Measurements from ENCODE around the gene ALG14.
"Not testable (repeated sequence)": the region's sequence is repeated elsewhere in the genome, so short reads cannot be mapped to it uniquely, and the experiment has no call there.

ALG14 gene

GRCh38 chr1:94942171-94943128 is 130.3 kb downstream of the ALG14 start:
- no peak for TF ChIP-seq CTCF (IDR thresholded peaks at IDR 0.05; ENCODE audit: low read depth, low read length)
- Histone ChIP-seq H3K27me3 (ENCODE audit: insufficient read depth, low read depth, severe bottlenecking) (no peaks in the 10 kb centered on the region), H3K9me3 (ENCODE audit: severe bottlenecking) (no peaks in the 10 kb centered on the region), H3K36me3 (no peaks in the 10 kb centered on the region), H3K4me3 (ENCODE audit: low read depth, low read length) (no peak overlapping the region), H3K27ac (no peak overlapping the region)
- DNase-seq: no peak

GRCh38 chr1:94941480-94941879 is 131.3 kb downstream of the ALG14 start:
- H3K9me3 ChIP-seq (ENCODE audit: severe bottlenecking); H3K4me3 ChIP-seq (ENCODE audit: low read depth, low read length); DNase-seq; H3K27me3 ChIP-seq (ENCODE audit: insufficient read depth, low read depth, severe bottlenecking); H3K27ac ChIP-seq; H3K36me3 ChIP-seq: not testable (repeated sequence)

GRCh38 chr1:94940738-94941137 is 132.0 kb downstream of the ALG14 start:
- Histone ChIP-seq H3K9me3 (ENCODE audit: severe bottlenecking) (no peaks in the 10 kb centered on the region), H3K27ac (no peak overlapping the region), H3K4me3 (ENCODE audit: low read depth, low read length) (no peak overlapping the region), H3K27me3 (ENCODE audit: insufficient read depth, low read depth, severe bottlenecking) (no peaks in the 10 kb centered on the region), H3K36me3 (no peaks in the 10 kb centered on the region)
- no peak for TF ChIP-seq CTCF (IDR thresholded peaks at IDR 0.05; ENCODE audit: low read depth, low read length)
- no peak for DNase-seq

GRCh38 chr1:94937820-94938219 is 134.9 kb downstream of the ALG14 start:
- Histone ChIP-seq H3K4me3 (ENCODE audit: low read depth, low read length) (no peak overlapping the region), H3K27me3 (ENCODE audit: insufficient read depth, low read depth, severe bottlenecking) (no peaks in the 10 kb centered on the region), H3K36me3 (no peaks in the 10 kb centered on the region), H3K27ac (no peak overlapping the region), H3K9me3 (ENCODE audit: severe bottlenecking) (no peaks in the 10 kb centered on the region)
- no peak for DNase-seq
- no peak for TF ChIP-seq CTCF (IDR thresholded peaks at IDR 0.05; ENCODE audit: low read depth, low read length)

GRCh38 chr1:94936861-94937620 is 135.7 kb downstream of the ALG14 start:
- no peaks in the 10 kb centered on the region for H3K9me3 ChIP-seq (ENCODE audit: severe bottlenecking)
- H3K36me3 ChIP-seq: no peaks in the 10 kb centered on the region
- H3K27me3 ChIP-seq (ENCODE audit: insufficient read depth, low read depth, severe bottlenecking): no peaks in the 10 kb centered on the region
- H3K4me3 ChIP-seq (ENCODE audit: low read depth, low read length): no peak overlapping the region
- no peak overlapping the region for H3K27ac ChIP-seq
- DNase-seq: no peak
- no peak for TF ChIP-seq CTCF (IDR thresholded peaks at IDR 0.05; ENCODE audit: low read depth, low read length)

- no peaks in the 10 kb centered on the region for H3K36me3 ChIP-seq
- no peak for DNase-seq
- TF ChIP-seq CTCF (IDR thresholded peaks at IDR 0.05; ENCODE audit: low read depth, low read length): no peak
- no peaks in the 10 kb centered on the region for H3K9me3 ChIP-seq (ENCODE audit: severe bottlenecking)
- H3K4me3 ChIP-seq (ENCODE audit: low read depth, low read length): no peak overlapping the region
- H3K27me3 ChIP-seq (ENCODE audit: insufficient read depth, low read depth, severe bottlenecking): no peaks in the 10 kb centered on the region
- no peak overlapping the region for H3K27ac ChIP-seq
These were observed 137.3 kb downstream of the ALG14 start for GRCh38 chr1:94935476-94935875.

All from WERI-Rb-1 (cell line).